ENCODE results near the gene SH3RF3. TPM values are rescaled to one million over a fixed set of nuclear protein-coding genes. Genes with fewer than 3 reads are reported as not detected.

Gene SH3RF3
- total RNA-seq, 1 donor from 2014 or later = 0.28 TPM

DNA sequence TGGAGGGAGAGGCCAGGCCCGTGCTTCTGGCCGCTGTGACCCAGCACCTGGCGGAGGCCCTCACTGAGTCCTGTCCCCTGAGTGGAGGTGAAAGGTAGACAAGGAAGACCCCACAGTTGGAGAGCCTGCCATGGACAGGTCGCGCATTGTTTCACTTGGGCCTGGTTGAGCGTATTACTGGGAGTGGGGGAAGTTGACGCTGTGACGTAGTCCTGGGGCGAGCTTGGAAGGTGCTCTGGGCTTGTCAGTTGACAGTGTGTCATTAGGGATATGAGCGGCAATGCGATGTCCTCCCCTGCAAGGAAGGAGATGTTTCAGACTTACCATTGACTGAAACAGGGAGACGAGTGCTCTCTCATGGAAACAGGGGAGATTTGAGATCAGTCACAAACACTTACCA, 127.1 kb downstream of the SH3RF3 start:
- H4K20me1 ChIP-seq (ENCODE audit: low read depth) = no peaks in the 10 kb centered on the region

DNA sequence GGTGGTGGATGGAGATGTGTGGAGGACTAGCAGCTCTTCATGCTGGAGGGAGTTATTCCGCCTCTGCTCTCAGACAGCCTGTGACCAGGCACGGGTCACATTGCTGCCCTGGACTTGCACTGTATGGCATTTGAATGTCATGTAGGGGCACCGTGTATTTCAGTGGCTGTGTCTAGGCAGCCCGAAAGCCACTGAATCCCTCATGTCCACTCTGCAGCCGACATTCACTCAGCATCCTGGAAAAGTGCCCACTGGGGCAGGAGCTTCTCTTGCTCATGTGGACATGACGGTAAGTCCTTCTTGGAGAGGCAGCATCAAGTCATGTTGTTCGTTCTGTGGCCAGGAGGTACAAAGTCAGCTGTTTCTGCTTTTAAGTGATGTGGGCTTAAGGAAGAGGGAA, 127.9 kb downstream of the SH3RF3 start:
- no peak for DNase-seq (ENCODE audit: low spot score)
- Histone ChIP-seq H3K9me3 (ENCODE audit: low read depth) (no peaks in the 10 kb centered on the region), H3K27me3 (no peaks in the 10 kb centered on the region), H3K79me2 (ENCODE audit: low read depth) (no peaks in the 10 kb centered on the region), H4K20me1 (ENCODE audit: low read depth) (no peaks in the 10 kb centered on the region), H3K36me3 (no peaks in the 10 kb centered on the region), H3K9ac (no peak overlapping the region), H3K4me3 (no peak overlapping the region), H2AFZ (replicated peaks) (no peak overlapping the region), H3K4me1 (no peaks in the 10 kb centered on the region), H3K4me2 (no peak overlapping the region), H3K27ac (no peak overlapping the region), H3F3A (ENCODE audit: low read depth) (no peaks in the 10 kb centered on the region)
- Mint-ChIP-seq H3K27me3 (ENCODE audit: insufficient read depth, low read depth) (peaks cover 3% of the 10 kb centered on the region), H3K4me3 (no peak overlapping the region), H3K4me1 (peaks cover 19% of the 10 kb centered on the region), H3K9me3 (no peaks in the 10 kb centered on the region), H3K36me3 (no peaks in the 10 kb centered on the region), H3K27ac (no peak overlapping the region)
- TF ChIP-seq, protein P1, sequence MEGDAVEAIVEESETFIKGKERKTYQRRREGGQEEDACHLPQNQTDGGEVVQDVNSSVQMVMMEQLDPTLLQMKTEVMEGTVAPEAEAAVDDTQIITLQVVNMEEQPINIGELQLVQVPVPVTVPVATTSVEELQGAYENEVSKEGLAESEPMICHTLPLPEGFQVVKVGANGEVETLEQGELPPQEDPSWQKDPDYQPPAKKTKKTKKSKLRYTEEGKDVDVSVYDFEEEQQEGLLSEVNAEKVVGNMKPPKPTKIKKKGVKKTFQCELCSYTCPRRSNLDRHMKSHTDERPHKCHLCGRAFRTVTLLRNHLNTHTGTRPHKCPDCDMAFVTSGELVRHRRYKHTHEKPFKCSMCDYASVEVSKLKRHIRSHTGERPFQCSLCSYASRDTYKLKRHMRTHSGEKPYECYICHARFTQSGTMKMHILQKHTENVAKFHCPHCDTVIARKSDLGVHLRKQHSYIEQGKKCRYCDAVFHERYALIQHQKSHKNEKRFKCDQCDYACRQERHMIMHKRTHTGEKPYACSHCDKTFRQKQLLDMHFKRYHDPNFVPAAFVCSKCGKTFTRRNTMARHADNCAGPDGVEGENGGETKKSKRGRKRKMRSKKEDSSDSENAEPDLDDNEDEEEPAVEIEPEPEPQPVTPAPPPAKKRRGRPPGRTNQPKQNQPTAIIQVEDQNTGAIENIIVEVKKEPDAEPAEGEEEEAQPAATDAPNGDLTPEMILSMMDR (IDR thresholded peaks at IDR 0.05) = no peak
- TF ChIP-seq EZH2phosphoT487 (IDR thresholded peaks at IDR 0.05) (no peak), EZH2 (IDR thresholded peaks at IDR 0.05) (no peak)

More for the DNA sequence above, 127.1 kb downstream of the SH3RF3 start:
- no peak overlapping the region for H2AFZ ChIP-seq (replicated peaks)
- H3K79me2 ChIP-seq (ENCODE audit: low read depth) = no peaks in the 10 kb centered on the region
- no peak overlapping the region for H3K9ac ChIP-seq
- Mint-ChIP-seq H3K4me1 (peaks cover 14% of the 10 kb centered on the region), H3K36me3 (no peaks in the 10 kb centered on the region), H3K27me3 (ENCODE audit: insufficient read depth, low read depth) (peaks cover 3% of the 10 kb centered on the region), H3K27ac (no peak overlapping the region), H3K4me3 (no peak overlapping the region), H3K9me3 (no peaks in the 10 kb centered on the region)
- H3F3A ChIP-seq (ENCODE audit: low read depth) = no peaks in the 10 kb centered on the region
- H3K4me1 ChIP-seq = no peaks in the 10 kb centered on the region
- TF ChIP-seq EZH2 (IDR thresholded peaks at IDR 0.05) (no peak), EZH2phosphoT487 (IDR thresholded peaks at IDR 0.05) (no peak)
- TF ChIP-seq, protein P1 (IDR thresholded peaks at IDR 0.05) = no peak
- no peaks in the 10 kb centered on the region for H3K27me3 ChIP-seq
- H3K27ac ChIP-seq = no peak overlapping the region
- H3K4me2 ChIP-seq = no peak overlapping the region
- no peaks in the 10 kb centered on the region for H3K9me3 ChIP-seq (ENCODE audit: low read depth)
- DNase-seq (ENCODE audit: low spot score) = no peak
- H3K4me3 ChIP-seq = no peak overlapping the region
- H3K36me3 ChIP-seq = no peaks in the 10 kb centered on the region

DNA sequence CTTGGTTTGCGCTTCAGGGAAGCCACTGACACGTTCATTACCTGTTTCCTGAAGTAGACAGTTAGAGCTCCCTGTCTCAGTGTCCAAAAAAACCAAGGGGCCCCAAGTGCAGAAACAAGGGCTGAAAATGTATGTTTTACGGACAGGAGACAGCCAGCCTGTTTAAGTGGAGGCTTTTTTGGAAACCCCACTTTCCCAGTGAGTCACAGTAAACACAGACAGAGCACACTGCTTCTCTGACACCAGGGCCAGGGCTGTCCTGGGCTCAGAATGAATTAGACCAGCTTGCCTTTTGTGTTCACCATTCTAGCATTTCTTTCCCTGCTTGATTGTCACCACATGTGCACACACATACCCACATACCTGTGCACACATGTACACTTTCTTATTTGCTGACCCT, 128.6 kb downstream of the SH3RF3 start:
- Histone ChIP-seq H3K4me1 (no peaks in the 10 kb centered on the region), H3K4me2 (no peak overlapping the region), H3K79me2 (ENCODE audit: low read depth) (no peaks in the 10 kb centered on the region), H3K27me3 (no peaks in the 10 kb centered on the region), H3K9ac (no peak overlapping the region), H3K36me3 (no peaks in the 10 kb centered on the region), H3K9me3 (ENCODE audit: low read depth) (no peaks in the 10 kb centered on the region), H3K4me3 (no peak overlapping the region), H3K27ac (no peak overlapping the region), H3F3A (ENCODE audit: low read depth) (no peaks in the 10 kb centered on the region), H4K20me1 (ENCODE audit: low read depth) (no peaks in the 10 kb centered on the region), H2AFZ (replicated peaks) (no peak overlapping the region)
- H3K27ac Mint-ChIP-seq = peak overlapping the region; percentile 60
- H3K36me3 Mint-ChIP-seq = no peaks in the 10 kb centered on the region
- no peak overlapping the region for H3K4me3 Mint-ChIP-seq
- no peaks in the 10 kb centered on the region for H3K9me3 Mint-ChIP-seq
- H3K27me3 Mint-ChIP-seq (ENCODE audit: insufficient read depth, low read depth) = peaks cover 3% of the 10 kb centered on the region
- TF ChIP-seq EZH2phosphoT487 (IDR thresholded peaks at IDR 0.05) (no peak), EZH2 (IDR thresholded peaks at IDR 0.05) (no peak)
- TF ChIP-seq, protein P1 (IDR thresholded peaks at IDR 0.05) = no peak
- no peak for DNase-seq (ENCODE audit: low spot score)
- H3K4me1 Mint-ChIP-seq = peaks cover 19% of the 10 kb centered on the region
